Endometrium (tissue), 2 donors: Measurements from ENCODE around the gene HK2.
"Not testable (repeated sequence)": the region's sequence is repeated elsewhere in the genome, so short reads cannot be mapped to it uniquely, and the experiment has no call there.

Experiments used
- FAIRE-seq: peaks from 2 replicates; lab custom pipeline; 2012; peaks lifted over from hg19 to GRCh38; lab: Jason Lieb, UNC
- donor health status: control.
- donor health status: control.

Gene HK2

DNA sequence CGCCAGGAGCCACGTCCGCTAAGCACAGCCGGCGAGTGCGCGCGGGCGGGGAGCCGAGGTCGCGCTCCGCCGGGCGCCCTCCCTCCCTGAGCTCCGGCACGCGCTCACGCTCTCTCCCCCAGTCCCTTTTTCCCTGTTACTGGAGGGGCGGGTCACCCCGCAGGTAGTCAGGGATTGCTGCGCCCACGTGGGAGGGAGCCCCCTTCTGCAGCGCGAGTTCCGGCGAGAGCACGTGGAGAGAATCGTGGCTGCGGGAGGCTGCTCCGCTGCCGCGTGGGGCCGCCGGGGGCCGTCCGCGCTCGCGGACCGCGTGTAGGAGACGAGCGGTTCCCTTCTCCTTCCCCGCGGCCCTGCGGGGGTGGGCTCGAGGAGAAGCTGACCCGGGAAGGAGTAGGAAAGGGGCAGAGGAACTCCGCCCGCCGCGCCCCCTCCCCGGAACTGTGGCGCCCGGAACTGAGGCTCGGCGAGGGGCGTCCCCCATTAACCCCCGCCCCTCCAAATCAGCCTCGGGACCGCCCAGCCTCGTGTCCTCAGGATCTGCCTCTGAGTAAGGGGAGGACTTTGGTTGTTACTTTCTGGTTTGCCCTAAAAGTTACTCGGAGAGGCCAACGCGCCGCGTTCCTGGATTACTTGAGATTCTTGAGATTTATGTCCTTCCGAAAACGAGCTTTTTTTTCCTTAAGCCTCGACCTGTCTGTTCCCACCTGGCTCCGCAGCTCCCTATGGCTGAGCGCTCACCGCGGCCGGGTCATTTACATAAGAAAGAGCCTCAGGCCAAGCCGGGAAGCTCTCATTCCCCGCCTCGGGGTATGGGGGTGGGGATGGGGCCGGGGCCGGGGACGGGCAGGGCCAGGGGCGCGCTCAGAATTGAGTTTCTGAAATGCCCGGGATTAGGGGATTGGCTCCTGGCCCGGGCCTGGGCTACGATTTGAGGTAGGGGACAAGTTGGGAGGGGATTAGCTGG lies 1.1 kb downstream of the HK2 start:
- FAIRE-seq = no peak

- FAIRE-seq = no peak
These were observed 2.1 kb downstream of the HK2 start for GRCh38 chr2:74835831-74836674.

DNA sequence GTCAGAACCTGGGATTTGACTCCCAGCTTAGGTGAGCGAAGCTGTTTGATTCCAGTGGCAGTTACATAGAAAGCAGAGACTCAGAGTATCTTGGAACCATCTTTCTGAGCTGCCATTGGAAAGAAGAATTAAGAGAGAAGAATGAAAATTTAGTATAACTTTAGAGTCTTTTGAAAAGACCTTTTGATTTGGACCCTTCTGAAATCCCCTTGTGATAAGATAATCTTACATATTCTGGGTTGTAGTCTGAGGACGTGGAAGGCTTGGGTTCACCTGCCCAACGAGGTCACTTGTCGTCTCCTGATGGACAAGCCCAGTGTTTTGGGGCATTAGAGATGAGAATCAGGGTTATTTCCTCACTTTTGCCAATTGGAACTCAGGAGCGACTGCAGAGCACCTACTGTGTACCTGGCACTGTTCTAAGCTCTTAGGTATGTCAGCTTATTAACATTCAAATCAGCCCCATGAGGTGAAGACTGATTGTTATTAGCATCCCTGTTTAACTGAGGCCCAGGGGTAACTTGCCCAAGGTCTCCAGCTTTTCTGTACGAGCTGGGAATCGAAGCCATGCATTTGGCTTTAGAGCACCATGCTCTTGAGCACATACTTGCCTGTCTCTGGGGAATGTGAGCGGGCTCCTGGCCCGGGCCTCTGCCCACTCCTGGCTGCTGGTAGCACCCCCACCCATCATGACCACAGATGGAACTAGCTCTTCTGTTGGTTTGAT lies 2.9 kb downstream of the HK2 start:
- no peak for FAIRE-seq

GRCh38 chr2:74841641-74842040 lies 7.7 kb downstream of the HK2 start:
- no peak for FAIRE-seq

DNA sequence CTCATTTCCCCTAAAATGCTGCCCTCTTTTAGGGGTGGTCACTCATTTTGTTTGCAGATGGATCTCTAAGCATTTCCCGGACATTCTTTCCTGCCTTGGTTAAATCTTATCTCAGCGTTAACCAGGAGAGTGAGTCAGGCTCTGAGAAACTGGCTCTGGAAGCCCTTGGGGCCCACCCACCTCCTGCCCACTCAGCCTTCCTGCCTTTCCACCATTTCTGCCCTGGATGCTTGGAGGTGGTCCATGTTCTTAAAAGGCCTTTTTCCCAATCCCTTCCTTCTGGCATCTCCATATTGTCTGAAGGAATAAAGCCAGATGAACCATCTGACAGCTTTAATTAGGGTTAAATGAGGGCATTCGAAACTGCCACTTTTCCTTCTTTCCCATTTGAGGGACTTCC lies 9.5 kb downstream of the HK2 start:
- FAIRE-seq = no peak

DNA sequence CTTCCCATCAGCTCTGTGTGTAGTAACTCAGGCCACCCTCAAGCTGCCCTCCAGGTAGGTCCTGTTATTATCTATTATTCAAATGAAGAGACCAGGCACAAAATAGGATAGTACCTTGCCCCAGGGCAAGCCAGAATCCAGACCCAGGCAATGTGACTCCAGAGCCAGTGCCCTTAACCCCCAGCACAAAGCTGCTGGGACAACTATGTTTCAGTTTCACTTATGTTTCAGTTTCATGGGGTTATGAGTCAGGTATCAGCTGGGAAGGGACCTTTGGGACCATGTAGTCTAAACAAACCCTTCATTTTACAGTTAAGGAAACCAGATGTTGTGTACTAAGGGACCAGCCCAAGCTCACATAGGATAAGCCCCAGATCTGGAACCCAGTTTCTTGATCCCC lies 10.0 kb downstream of the HK2 start:
- FAIRE-seq = no peak

DNA sequence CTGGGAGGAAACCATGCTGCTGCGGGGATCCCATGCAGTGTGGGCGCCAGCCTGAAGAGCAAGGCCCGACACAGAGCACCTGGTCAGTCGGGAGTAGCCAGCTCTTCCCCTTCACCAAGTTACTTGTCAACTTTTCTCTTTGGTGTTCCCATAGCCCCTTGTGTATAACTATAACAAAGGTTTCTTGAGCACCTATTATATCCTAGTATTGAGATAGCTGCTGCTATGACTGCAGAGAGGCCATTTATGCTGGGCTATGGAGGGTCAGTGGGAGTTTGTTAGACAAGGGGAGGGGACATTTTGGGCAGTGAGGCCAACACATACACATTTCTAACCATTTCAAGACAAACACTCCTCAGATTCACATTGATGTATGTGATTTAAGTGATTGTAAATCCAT lies 10.8 kb downstream of the HK2 start:
- FAIRE-seq = no peak

DNA sequence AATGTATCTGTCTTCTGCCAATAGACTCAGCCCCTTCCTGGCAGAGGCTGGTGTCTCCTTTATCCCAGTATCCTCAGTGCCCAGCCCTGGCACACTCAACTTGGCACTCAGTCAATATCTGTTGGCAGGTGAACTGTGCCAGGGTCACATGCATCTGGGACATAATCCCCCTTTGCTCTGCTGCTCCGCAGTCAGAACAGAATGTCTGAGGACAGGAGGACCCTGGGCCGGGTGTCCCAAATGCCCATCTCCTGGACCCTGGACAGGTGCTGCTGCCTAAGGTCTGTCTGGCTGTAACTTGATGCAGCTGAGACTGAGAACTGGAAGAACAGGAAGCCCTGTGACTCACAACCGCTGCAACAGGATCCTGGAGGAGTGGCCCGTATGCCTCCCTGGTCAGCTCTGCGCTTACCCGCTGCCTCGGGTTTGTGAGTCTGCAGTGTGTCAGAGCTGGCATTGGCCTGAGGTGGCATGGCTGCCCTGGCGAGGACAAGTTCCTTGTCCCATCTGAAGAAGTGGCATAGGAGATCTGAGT lies 11.4 kb downstream of the HK2 start:
- FAIRE-seq = no peak

GRCh38 chr2:74845991-74846390 lies 12.1 kb downstream of the HK2 start:
- FAIRE-seq = no peak

GRCh38 chr2:74846481-74846880 lies 12.6 kb downstream of the HK2 start:
- no peak for FAIRE-seq

GRCh38 chr2:74847070-74847858 lies 13.3 kb downstream of the HK2 start:
- FAIRE-seq = no peak

GRCh38 chr2:74849228-74849892 lies 15.4 kb downstream of the HK2 start:
- no peak for FAIRE-seq

DNA sequence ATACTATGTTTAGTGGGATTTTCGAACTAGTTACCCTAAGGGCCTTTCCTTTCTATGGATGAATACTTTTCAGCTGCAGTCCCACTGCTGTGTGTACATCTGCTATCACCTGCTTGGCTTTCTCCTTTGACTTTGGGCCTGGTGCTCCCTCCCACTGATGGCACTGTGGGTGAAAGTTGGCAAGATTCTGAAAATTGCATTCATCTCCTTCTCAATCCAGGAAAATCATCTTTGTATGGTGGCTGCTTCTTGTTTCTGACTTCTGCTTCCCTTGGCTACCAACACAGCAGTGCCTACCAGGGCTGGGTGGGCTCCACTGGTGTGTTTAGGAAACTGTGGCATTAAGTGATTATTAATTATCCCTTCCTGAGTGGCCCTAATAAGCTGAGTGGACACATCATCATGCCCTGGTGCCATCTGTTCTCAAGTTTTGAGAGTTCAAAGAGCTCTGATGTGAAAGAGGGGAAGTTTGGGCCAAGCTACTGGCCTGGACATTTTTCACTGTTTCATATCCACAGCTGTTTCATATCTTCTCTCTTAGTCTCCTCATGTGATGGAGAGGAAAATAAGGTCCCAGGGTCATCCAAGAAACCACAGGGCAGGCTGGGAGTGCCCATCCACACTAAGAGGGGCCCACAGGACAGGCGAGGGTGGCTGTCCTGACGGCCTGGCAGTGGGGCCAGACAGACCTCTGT lies 16.7 kb downstream of the HK2 start:
- FAIRE-seq = no peak

DNA sequence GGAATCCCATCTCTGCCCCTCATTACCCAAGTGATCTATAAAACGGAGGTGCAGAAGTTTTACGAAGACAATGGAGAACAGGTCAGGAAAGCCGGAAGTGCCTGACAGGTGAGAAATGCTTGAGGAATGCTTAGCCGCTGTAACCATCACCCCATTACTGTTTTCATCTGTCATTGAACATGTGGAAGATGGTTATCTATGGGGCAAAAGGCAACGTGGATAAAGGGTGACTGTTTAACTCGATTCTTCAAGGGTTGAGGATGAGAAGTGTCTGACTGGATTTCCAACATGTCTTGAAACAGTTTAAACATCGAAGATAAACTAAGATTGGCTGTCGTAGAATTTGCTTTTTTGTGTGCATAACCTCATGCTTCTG lies 17.3 kb downstream of the HK2 start:
- FAIRE-seq = no peak

GRCh38 chr2:74853360-74853759 lies 19.4 kb downstream of the HK2 start:
- not testable (repeated sequence) for FAIRE-seq

GRCh38 chr2:74854401-74854800 lies 20.5 kb downstream of the HK2 start:
- no peak for FAIRE-seq

DNA sequence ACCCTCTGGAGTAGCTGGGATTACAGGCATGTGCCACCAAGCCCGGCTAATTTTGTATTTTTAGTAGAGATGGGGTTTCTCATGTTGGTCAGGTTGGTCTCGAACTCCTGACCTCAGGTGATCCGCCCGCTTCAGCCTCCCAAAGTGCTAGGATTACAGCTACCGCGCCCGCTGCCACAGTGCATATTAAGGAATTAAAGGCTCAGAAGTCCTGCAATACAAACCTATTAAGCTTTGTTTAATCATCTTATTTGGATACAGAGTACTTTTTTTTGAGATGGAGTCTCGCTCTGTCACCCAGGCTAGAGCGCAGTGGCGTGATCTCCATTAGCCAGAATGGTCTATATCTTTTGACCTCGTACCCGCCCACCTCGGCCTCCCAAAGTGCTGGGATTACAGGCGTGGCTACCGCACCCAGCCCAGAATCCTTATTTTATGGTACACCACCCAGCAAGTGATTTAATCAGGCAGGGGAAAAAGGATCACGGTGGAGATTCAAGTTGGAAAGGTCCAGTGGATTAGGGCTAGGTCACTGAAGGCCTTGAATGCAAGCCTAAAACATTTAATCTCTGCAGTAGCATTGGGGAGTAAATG lies 21.3 kb downstream of the HK2 start:
- not testable (repeated sequence) for FAIRE-seq

GRCh38 chr2:74856004-74856578 lies 22.2 kb downstream of the HK2 start:
- no peak for FAIRE-seq

GRCh38 chr2:74856599-74856998 lies 22.7 kb downstream of the HK2 start:
- FAIRE-seq = no peak
